ENCODE data around the gene SF3B1. TPM values are rescaled to one million over a fixed set of nuclear protein-coding genes. Genes with fewer than 3 reads are reported as not detected.

The SF3B1 gene
- total RNA-seq, 1 experiment from 2014 or later = 156 TPM

GRCh38 chr2:197378494-197379307 lies 56.1 kb downstream of the SF3B1 start:
- H3K4me1 ChIP-seq (replicated peaks; ENCODE audit: insufficient read depth) = no peaks in the 10 kb centered on the region
- DNase-seq = peak in 1 of 2 experiments; percentile 27
- no peaks in the 10 kb centered on the region for H3F3A ChIP-seq (ENCODE audit: insufficient read depth, low read depth)
- ChIA-PET CTCF (interaction anchor here (0.9 kb wide), 1 partner anchor 265 kb away, joined by 3 read pairs; no protein-coding TSS in a partner anchor), POLR2A (ENCODE audit: unreplicated experiment) (no interaction called here)
- no peaks in the 10 kb centered on the region for H3K9me3 ChIP-seq (ENCODE audit: insufficient read depth, low read depth)
- intact Hi-C loops (cut with micrococcal nuclease; ENCODE audit: unreplicated experiment) = loop anchor here (1.0 to 10.0 kb wide), 6 partner anchors 64 to 528 kb away; partner anchors contain the start of genes ANKRD44 and PGAP1
- BruUV-seq (replicated peaks) = no TSS peak
- H3K36me3 ChIP-seq (ENCODE audit: low read depth) = no peaks in the 10 kb centered on the region
- no peak overlapping the region for H3K27ac ChIP-seq
- H3K79me2 ChIP-seq (ENCODE audit: low read depth) = no peaks in the 10 kb centered on the region
- H3K4me2 ChIP-seq = no peak overlapping the region
- no peaks in the 10 kb centered on the region for H3K27me3 ChIP-seq (ENCODE audit: insufficient read depth, low read depth)
- no peaks in the 10 kb centered on the region for H4K20me1 ChIP-seq (ENCODE audit: insufficient read depth)
- H3K9me2 ChIP-seq (ENCODE audit: insufficient read depth) = no peaks in the 10 kb centered on the region
- no peak overlapping the region for H3K4me3 ChIP-seq
- no peak overlapping the region for H2AFZ ChIP-seq
- TF ChIP-seq EZH2 (IDR thresholded peaks at IDR 0.05; ENCODE audit: low read depth) (no peak), CTCF (conservative IDR thresholded peaks at IDR 0.05) (peak; percentile 88)

GRCh38 chr2:197378086-197378485 lies 56.7 kb downstream of the SF3B1 start:
- H3K4me3 ChIP-seq = no peak overlapping the region
- H3K27ac ChIP-seq = no peak overlapping the region
- no peaks in the 10 kb centered on the region for H3K27me3 ChIP-seq (ENCODE audit: insufficient read depth, low read depth)
- no TSS peak for BruUV-seq (replicated peaks)
- no peak for TF ChIP-seq CTCF (conservative IDR thresholded peaks at IDR 0.05)
- TF ChIP-seq EZH2 (IDR thresholded peaks at IDR 0.05; ENCODE audit: low read depth) = no peak
- intact Hi-C loops (cut with micrococcal nuclease; ENCODE audit: unreplicated experiment) = loop anchor here (1.0 to 10.0 kb wide), 6 partner anchors 63 to 527 kb away; partner anchors contain the start of genes ANKRD44 and PGAP1
- no peak overlapping the region for H2AFZ ChIP-seq
- H3K4me2 ChIP-seq = no peak overlapping the region
- no peaks in the 10 kb centered on the region for H3K79me2 ChIP-seq (ENCODE audit: low read depth)
- DNase-seq = no peak
- CTCF ChIA-PET = interaction anchor here (0.9 kb wide), 1 partner anchor 264 kb away, joined by 3 read pairs; no protein-coding TSS in a partner anchor
- H4K20me1 ChIP-seq (ENCODE audit: insufficient read depth) = no peaks in the 10 kb centered on the region
- no peaks in the 10 kb centered on the region for H3K9me2 ChIP-seq (ENCODE audit: insufficient read depth)
- H3K9me3 ChIP-seq (ENCODE audit: insufficient read depth, low read depth) = no peaks in the 10 kb centered on the region
- no peaks in the 10 kb centered on the region for H3F3A ChIP-seq (ENCODE audit: insufficient read depth, low read depth)
- POLR2A ChIA-PET (ENCODE audit: unreplicated experiment) = interaction anchor here (0.6 kb wide), 1 partner anchor 67 kb away, joined by 3 read pairs; no protein-coding TSS in a partner anchor
- no peaks in the 10 kb centered on the region for H3K36me3 ChIP-seq (ENCODE audit: low read depth)
- no peaks in the 10 kb centered on the region for H3K4me1 ChIP-seq (replicated peaks; ENCODE audit: insufficient read depth)

- CTCF ChIA-PET = interaction anchor here (0.9 kb wide), 1 partner anchor 264 kb away, joined by 3 read pairs; no protein-coding TSS in a partner anchor
- H4K20me1 ChIP-seq (ENCODE audit: insufficient read depth) = no peaks in the 10 kb centered on the region
These were observed 57.2 kb downstream of the SF3B1 start for GRCh38 chr2:197377670-197378069.

More at GRCh38 chr2:197377670-197378069, 57.2 kb downstream of the SF3B1 start:
- DNase-seq = no peak
- H3K4me3 ChIP-seq = no peak overlapping the region
- intact Hi-C loops (cut with micrococcal nuclease; ENCODE audit: unreplicated experiment) = loop anchor here (1.0 to 10.0 kb wide), 6 partner anchors 63 to 527 kb away; partner anchors contain the start of genes ANKRD44 and PGAP1
- H3K79me2 ChIP-seq (ENCODE audit: low read depth) = no peaks in the 10 kb centered on the region
- no peaks in the 10 kb centered on the region for H3F3A ChIP-seq (ENCODE audit: insufficient read depth, low read depth)
- no peaks in the 10 kb centered on the region for H3K9me2 ChIP-seq (ENCODE audit: insufficient read depth)
- no TSS peak for BruUV-seq (replicated peaks)
- no peaks in the 10 kb centered on the region for H3K27me3 ChIP-seq (ENCODE audit: insufficient read depth, low read depth)
- no peak overlapping the region for H3K4me2 ChIP-seq
- no peak overlapping the region for H2AFZ ChIP-seq
- H3K4me1 ChIP-seq (replicated peaks; ENCODE audit: insufficient read depth) = no peaks in the 10 kb centered on the region
- no peaks in the 10 kb centered on the region for H3K9me3 ChIP-seq (ENCODE audit: insufficient read depth, low read depth)
- POLR2A ChIA-PET (ENCODE audit: unreplicated experiment) = interaction anchor here (0.6 kb wide), 1 partner anchor 67 kb away, joined by 3 read pairs; no protein-coding TSS in a partner anchor
- H3K36me3 ChIP-seq (ENCODE audit: low read depth) = no peaks in the 10 kb centered on the region
- TF ChIP-seq EZH2 (IDR thresholded peaks at IDR 0.05; ENCODE audit: low read depth) = no peak
- TF ChIP-seq CTCF (conservative IDR thresholded peaks at IDR 0.05) = no peak
- no peak overlapping the region for H3K27ac ChIP-seq
